Thyroid gland (tissue), 4 donors: ENCODE data around the gene MED20. TPM values are rescaled to one million over a fixed set of nuclear protein-coding genes. Genes with fewer than 3 reads are reported as not detected.

Experiments used
- DNase-seq, 2 donors: peaks; one replicate each; pipeline ENCODE4 v3.0.0-alpha.2; 2019
- H3K27ac ChIP-seq, 3 donors: fragments of 200-600 bp; sonication (generic); 1 replicate in 2 of 3; 2 replicates in 1 of 3; pipeline ENCODE4 v1.5.1; 2016 to 2019; ENCODE audit warnings: mild to moderate bottlenecking in 1 of 3, moderate library complexity in 1 of 3
- H3K27me3 ChIP-seq: fragments of 200-600 bp; sonication (generic); one replicate; pipeline ENCODE4 v1.5.1; 2019
- H3K36me3 ChIP-seq, 2 donors: fragments of 200-600 bp; sonication (generic); one replicate each; pipeline ENCODE4 v1.5.1; 2016 to 2019
- H3K4me1 ChIP-seq, 2 donors: fragments of 200-600 bp; sonication (generic); one replicate each; pipeline ENCODE4 v1.5.1; 2017 to 2019
- H3K4me3 ChIP-seq, 3 donors: fragments of 200-600 bp; sonication (generic); replicated peaks in 1 of 3; 1 replicate in 2 of 3; 2 replicates in 1 of 3; pipeline ENCODE4 v1.5.1; 2016; ENCODE audit warnings: mild to moderate bottlenecking in 1 of 3
- H3K9me3 ChIP-seq: fragments of 200-600 bp; sonication (generic); one replicate; pipeline ENCODE4 v1.5.1; 2017
- CTCF ChIP-seq, 6 experiments: fragments of 200-600 bp in 3 of 6; fragments of 450-650 bp in 3 of 6; sonication (generic) in 3 of 6; IDR thresholded peaks; one replicate each; pipeline ENCODE4 v1.5.1; 2016 to 2019; ENCODE audit warnings: antibody characterized with exemption in 6 of 6, mild to moderate bottlenecking in 2 of 6, inconsistent platforms in 1 of 6, moderate library complexity in 1 of 6
- POLR2A ChIP-seq, 2 donors: fragments of 450-650 bp; IDR thresholded peaks; one replicate each; pipeline ENCODE4 v1.6.1; 2017; ENCODE audit warnings: antibody characterized with exemption in 2 of 2, mild to moderate bottlenecking in 2 of 2, moderate library complexity in 1 of 2
- WGBS, 2 donors: methylation state at CpG; one replicate each; pipeline ENCODE4 v1.1.5; 2017; 5-methylcytosine and 5-hydroxymethylcytosine counted together
- intact Hi-C: fragments of 100-400 bp; cut with DNase I; formaldehyde crosslinking; loops from one replicate; pipeline ENCODE4 v1.15.1; 2023
- small RNA-seq: library from RNA; depleted of rRNA; stranded (forward); fragments of <200 nt; gene quantifications from one replicate; pipeline ENCODE3, GENCODE V24; 2016
- total RNA-seq, 4 donors: library from RNA; depleted of rRNA; stranded (reverse); fragments of >200 nt; gene quantifications; one replicate each; pipeline ENCODE4 v1.2.3, GENCODE V29; 2016

MED20 gene
- total RNA-seq, 4 donors from 2014 or later = 20.6 to 27.1 (median 24.3) TPM

DNA sequence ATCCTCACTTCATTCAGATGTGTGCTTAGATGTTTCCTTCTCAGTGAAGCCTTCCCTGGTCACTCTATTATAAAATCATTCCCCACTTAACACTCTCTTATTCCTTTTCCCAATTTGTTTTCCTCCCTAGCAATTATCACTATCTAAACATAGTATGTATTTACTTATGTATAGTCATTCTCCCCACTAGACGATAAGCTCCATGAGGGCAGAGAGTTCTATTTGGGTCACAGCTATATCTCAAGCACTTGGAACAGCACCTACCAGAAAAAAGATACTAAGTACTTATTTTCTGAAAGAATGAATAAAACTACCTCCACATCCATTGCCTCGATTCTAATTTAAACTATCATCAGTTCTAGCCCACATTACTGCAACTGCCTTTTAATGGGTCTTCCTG lies 62.2 kb downstream of the MED20 start:
- DNase-seq = no peak
- WGBS, 2 donors = 91 to 99% methylated on average over 2 of the region's 2 CpGs
- no peak overlapping the region for H3K27ac ChIP-seq
- H3K9me3 ChIP-seq = no peaks in the 10 kb centered on the region
- H3K36me3 ChIP-seq = no peaks in the 10 kb centered on the region
- no peak overlapping the region for H3K4me3 ChIP-seq
- intact Hi-C loops = no loop called here
- TF ChIP-seq POLR2A (IDR thresholded peaks at IDR 0.05) = no peak
- no peak for TF ChIP-seq CTCF (IDR thresholded peaks at IDR 0.05)
- H3K4me1 ChIP-seq = no peaks in the 10 kb centered on the region
- H3K27me3 ChIP-seq = no peaks in the 10 kb centered on the region

Small RNA genes lying within 50 kb of the gene (small RNA-seq; reads per million reads assigned to genes)
- not detected for gene RF00019

Other genes with a start within 250 kb of the MED20 start
- gene TFEB, start 185.5 kb downstream of the MED20 start, total RNA-seq = 10 to 100 TPM; 23.0 to 39.0 (median 34.9) TPM
- not detected for gene PGC, start 173.7 kb downstream of the MED20 start, total RNA-seq
- gene FRS3, start 141.2 kb downstream of the MED20 start, total RNA-seq = 1 to 10 TPM; 4.0 to 6.7 (median 5.8) TPM
- 10 to 100 TPM in 3 of 4 donors, 1 to 10 TPM in 1; 4.0 to 15.6 (median 12.7) TPM for gene PRICKLE4, start 140.4 kb downstream of the MED20 start, total RNA-seq
- 100 to 1,000 TPM in 3 of 4 donors, 10 to 100 TPM in 1; 96.3 to 134 (median 124) TPM for gene TOMM6, start 133.4 kb downstream of the MED20 start, total RNA-seq
- 10 to 100 TPM in 3 of 4 donors, 1 to 10 TPM in 1; 9.8 to 17.5 (median 13.8) TPM for gene USP49, start 25.8 kb downstream of the MED20 start, total RNA-seq
- 1 to 10 TPM; 2.8 to 6.1 (median 4.2) TPM for gene BYSL, start 360 bp upstream of the MED20 start, total RNA-seq
- 100 to 1,000 TPM; 103 to 204 (median 166) TPM for gene CCND3, start 20.7 kb upstream of the MED20 start, total RNA-seq
- gene TAF8, start 129.4 kb upstream of the MED20 start, total RNA-seq = 100 to 1,000 TPM in 1 of 4 donors, 10 to 100 TPM in 3; 52.0 to 131 (median 72.2) TPM
- gene C6orf132, start 221.5 kb upstream of the MED20 start, total RNA-seq = 10 to 100 TPM; 14.8 to 34.3 (median 30.6) TPM